Gastrocnemius medialis (tissue), 4 donors: ENCODE measurements around the gene LRIT3. TPM values are rescaled to one million over a fixed set of nuclear protein-coding genes. Genes with fewer than 3 reads are reported as not detected.
"Not testable (repeated sequence)": the region's sequence is repeated elsewhere in the genome, so short reads cannot be mapped to it uniquely, and the experiment has no call there.

Experiments used
- ATAC-seq, 2 donors: fragments of 150-250 bp; one replicate each; pipeline ENCODE4 v1.9.1; 2016
- DNase-seq, 2 donors: peaks; one replicate each; pipeline ENCODE4 v3.0.0-alpha.2; 2019
- H3K27ac ChIP-seq, 4 donors: fragments of 200-600 bp; sonication (generic); 1 replicate in 1 of 4; 2 replicates in 3 of 4; pipeline ENCODE4 v1.5.1; 2016 to 2018; ENCODE audit warnings: mild to moderate bottlenecking in 2 of 4, moderate library complexity in 1 of 4
- H3K27me3 ChIP-seq, 3 donors: fragments of 200-600 bp; sonication (generic) in 2 of 3; 1 replicate in 1 of 3; 2 replicates in 2 of 3; pipeline versions ENCODE4 v1.5.1 to v1.6.0; 2016 to 2019; ENCODE audit warnings: mild to moderate bottlenecking in 1 of 3, moderate library complexity in 1 of 3
- H3K36me3 ChIP-seq, 2 donors: fragments of 200-600 bp; sonication (generic) in 1 of 2; one replicate each; pipeline ENCODE4 v1.5.1; 2017 to 2018
- H3K4me1 ChIP-seq, 2 donors: fragments of 200-600 bp; sonication (generic) in 1 of 2; one replicate each; pipeline ENCODE4 v1.5.1; 2016 to 2017; ENCODE audit warnings: mild to moderate bottlenecking in 2 of 2
- H3K4me3 ChIP-seq, 4 donors: fragments of 200-600 bp; sonication (generic) in 3 of 4; 1 replicate in 1 of 4; 2 replicates in 3 of 4; pipeline ENCODE4 v1.5.1; 2016 to 2019; ENCODE audit warnings: mild to moderate bottlenecking in 2 of 4
- H3K9me3 ChIP-seq, 3 donors: fragments of 200-600 bp; sonication (generic) in 2 of 3; 1 replicate in 1 of 3; 2 replicates in 2 of 3; pipeline ENCODE4 v1.5.1; 2016 to 2019
- POLR2A ChIP-seq, 2 donors: fragments of 450-650 bp; IDR thresholded peaks; one replicate each; pipeline ENCODE4 v1.6.1; 2017; ENCODE audit warnings: antibody characterized with exemption in 2 of 2, mild to moderate bottlenecking in 2 of 2, moderate library complexity in 2 of 2
- in situ Hi-C, 4 donors: fragments of 200-750 bp; cut with MboI; loops; one replicate each; pipeline versions ENCODE4 v1.15.0 to v1.8.0; 2017; ENCODE audit warnings: low sequenced_read_pairs in 4 of 4
- intact Hi-C: fragments of 100-400 bp; cut with DNase I; formaldehyde crosslinking; loops from one replicate; pipeline ENCODE4 v1.15.1; 2023; ENCODE audit warnings: low total_unique reads
- total RNA-seq, 4 donors: library from RNA; depleted of rRNA; stranded (reverse); fragments of >200 nt; gene quantifications; one replicate each; pipeline versions ENCODE4 v1.1.0 to v1.2.3, GENCODE V29; 2016
- TF ChIP-seq, protein P1 (sequence below), 5 experiments: fragments of 450-650 bp in 3 of 5; fragments of 200-600 bp in 2 of 5; sonication (generic) in 2 of 5; IDR thresholded peaks in 4 of 5; conservative IDR thresholded peaks in 1 of 5; 1 replicate in 4 of 5; 2 replicates in 1 of 5; pipeline ENCODE4 v1.5.1; 2016 to 2019; ENCODE audit warnings: antibody characterized with exemption in 5 of 5, mild to moderate bottlenecking in 3 of 5, moderate library complexity in 3 of 5

The LRIT3 gene
- total RNA-seq, 4 donors from 2014 or later = 0.15 to 0.25 TPM; not detected in 2

DNA sequence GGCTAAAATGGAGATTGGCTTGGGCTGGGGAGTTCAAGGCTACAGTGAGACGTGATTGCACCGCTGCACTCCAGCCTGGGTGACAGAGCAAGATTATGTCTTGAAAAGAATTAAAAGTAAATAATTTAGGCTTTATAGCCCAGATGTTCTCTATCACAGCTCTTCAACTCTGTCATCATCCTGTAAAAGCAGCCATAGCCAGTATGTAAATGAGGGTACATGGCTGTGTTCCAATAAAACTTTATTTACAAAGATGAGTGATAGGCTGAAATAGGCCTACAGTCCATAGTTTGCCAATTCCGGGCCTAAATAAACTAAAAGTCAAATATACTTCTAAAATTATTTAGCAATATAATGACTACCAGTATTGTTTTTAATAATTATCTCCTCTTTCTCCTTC lies 10.9 kb upstream of the LRIT3 start:
- H3K36me3 ChIP-seq = no peaks in the 10 kb centered on the region
- intact Hi-C loops (no loop called here), in situ Hi-C loops (no loop called here)
- H3K4me3 ChIP-seq = no peak overlapping the region
- no peak overlapping the region for H3K27ac ChIP-seq
- DNase-seq (no peak), ATAC-seq (no peak)
- H3K4me1 ChIP-seq = no peaks in the 10 kb centered on the region
- TF ChIP-seq POLR2A (IDR thresholded peaks at IDR 0.05) = no peak
- TF ChIP-seq, protein P1, sequence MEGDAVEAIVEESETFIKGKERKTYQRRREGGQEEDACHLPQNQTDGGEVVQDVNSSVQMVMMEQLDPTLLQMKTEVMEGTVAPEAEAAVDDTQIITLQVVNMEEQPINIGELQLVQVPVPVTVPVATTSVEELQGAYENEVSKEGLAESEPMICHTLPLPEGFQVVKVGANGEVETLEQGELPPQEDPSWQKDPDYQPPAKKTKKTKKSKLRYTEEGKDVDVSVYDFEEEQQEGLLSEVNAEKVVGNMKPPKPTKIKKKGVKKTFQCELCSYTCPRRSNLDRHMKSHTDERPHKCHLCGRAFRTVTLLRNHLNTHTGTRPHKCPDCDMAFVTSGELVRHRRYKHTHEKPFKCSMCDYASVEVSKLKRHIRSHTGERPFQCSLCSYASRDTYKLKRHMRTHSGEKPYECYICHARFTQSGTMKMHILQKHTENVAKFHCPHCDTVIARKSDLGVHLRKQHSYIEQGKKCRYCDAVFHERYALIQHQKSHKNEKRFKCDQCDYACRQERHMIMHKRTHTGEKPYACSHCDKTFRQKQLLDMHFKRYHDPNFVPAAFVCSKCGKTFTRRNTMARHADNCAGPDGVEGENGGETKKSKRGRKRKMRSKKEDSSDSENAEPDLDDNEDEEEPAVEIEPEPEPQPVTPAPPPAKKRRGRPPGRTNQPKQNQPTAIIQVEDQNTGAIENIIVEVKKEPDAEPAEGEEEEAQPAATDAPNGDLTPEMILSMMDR (IDR thresholded peaks at IDR 0.05 in 4 of 5, conservative IDR thresholded peaks at IDR 0.05 in 1 of 5) = no peak
- no peaks in the 10 kb centered on the region for H3K27me3 ChIP-seq
- H3K9me3 ChIP-seq = no peaks in the 10 kb centered on the region

DNA sequence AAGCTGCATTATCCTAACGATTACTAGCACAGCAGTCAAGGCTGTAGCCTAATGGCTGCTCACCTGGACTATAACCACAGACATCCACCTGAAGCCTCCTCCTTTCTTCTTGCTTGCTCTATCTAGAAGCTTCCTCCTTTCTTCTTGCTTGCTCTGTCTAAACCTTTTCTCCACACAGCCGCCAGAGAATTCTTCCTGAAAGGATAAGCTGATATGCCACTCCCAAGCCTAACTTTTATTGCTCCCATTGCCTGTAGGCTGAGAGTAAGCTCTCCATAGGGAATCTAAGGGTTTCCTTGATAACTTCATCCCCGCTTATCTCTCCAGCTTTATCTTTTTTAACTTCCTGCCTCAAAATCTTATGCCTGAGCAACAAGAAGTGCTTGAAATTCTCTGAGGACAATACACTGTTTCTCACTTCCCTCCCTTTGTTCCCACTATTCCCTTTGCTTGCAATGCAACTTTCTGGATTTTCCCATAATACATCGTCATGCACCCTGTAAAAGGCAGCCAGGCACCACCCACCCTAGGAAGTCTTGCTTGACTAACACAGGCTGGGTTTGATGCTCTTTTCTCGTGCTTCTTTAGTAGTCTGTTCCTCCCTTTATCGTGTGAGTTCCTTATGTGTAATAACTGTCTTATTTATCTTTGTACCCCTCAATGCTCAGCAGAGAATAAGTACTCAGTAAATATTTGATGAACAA lies 1.4 kb upstream of the LRIT3 start:
- Histone ChIP-seq H3K4me1 (no peaks in the 10 kb centered on the region), H3K27me3 (no peaks in the 10 kb centered on the region), H3K27ac (no peak overlapping the region), H3K9me3 (no peaks in the 10 kb centered on the region), H3K4me3 (no peak overlapping the region), H3K36me3 (no peaks in the 10 kb centered on the region)
- in situ Hi-C loops = no loop called here
- intact Hi-C loops = no loop called here
- ATAC-seq = no peak
- DNase-seq = no peak
- TF ChIP-seq POLR2A (IDR thresholded peaks at IDR 0.05) = no peak
- TF ChIP-seq, protein P1 (IDR thresholded peaks at IDR 0.05 in 4 of 5, conservative IDR thresholded peaks at IDR 0.05 in 1 of 5) = no peak

DNA sequence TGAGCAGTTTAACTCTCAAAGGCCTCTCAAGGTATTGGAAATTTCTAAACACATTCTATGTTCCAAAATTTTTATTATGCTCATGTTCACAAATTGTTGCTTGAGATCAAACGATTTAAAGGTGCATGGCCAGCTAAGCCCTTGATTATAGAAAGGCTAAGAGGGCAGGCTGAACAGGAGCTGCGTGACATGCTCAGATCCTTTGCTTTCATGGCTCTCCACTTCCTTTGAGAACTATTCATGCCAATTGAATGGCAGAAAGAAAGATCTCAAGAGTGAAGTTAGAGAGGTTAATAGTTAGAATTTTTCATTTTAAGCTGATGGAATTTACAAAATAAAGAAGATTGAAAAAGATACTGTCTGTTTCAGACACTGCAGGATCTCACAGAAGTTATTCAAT lies 594 bp downstream of the LRIT3 start:
- no peak for TF ChIP-seq POLR2A (IDR thresholded peaks at IDR 0.05)
- TF ChIP-seq, protein P1 (IDR thresholded peaks at IDR 0.05 in 4 of 5, conservative IDR thresholded peaks at IDR 0.05 in 1 of 5) = no peak
- DNase-seq (no peak), ATAC-seq (no peak)
- H3K4me1 ChIP-seq = no peaks in the 10 kb centered on the region
- no peak overlapping the region for H3K27ac ChIP-seq
- H3K27me3 ChIP-seq = no peaks in the 10 kb centered on the region
- in situ Hi-C loops = no loop called here
- no peaks in the 10 kb centered on the region for H3K36me3 ChIP-seq
- H3K9me3 ChIP-seq = no peaks in the 10 kb centered on the region
- H3K4me3 ChIP-seq = no peak overlapping the region
- intact Hi-C loops = no loop called here

DNA sequence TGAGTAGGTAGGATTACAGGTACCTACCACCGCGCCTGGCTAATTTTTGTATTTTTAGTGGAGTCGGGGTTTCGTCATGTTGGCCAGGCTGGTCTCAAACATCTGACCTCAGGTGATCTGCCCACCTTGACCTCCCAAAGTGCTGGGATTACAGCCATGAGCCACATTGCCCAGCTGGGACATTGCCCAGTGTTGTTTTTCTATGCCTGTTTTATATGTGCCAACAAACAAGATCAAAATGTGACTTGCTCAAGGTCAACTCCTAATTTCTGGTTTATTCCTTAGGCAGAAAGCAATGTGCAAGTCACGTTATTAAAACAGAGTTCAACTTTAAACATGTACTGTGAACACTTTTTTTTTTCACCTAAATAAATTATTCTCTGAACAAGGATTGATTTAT lies 2.7 kb downstream of the LRIT3 start:
- intact Hi-C loops = no loop called here
- no peaks in the 10 kb centered on the region for H3K9me3 ChIP-seq
- no peaks in the 10 kb centered on the region for H3K36me3 ChIP-seq
- no peak overlapping the region for H3K27ac ChIP-seq
- TF ChIP-seq, protein P1 (IDR thresholded peaks at IDR 0.05 in 4 of 5, conservative IDR thresholded peaks at IDR 0.05 in 1 of 5) = no peak
- TF ChIP-seq POLR2A (IDR thresholded peaks at IDR 0.05) = no peak
- in situ Hi-C loops = no loop called here
- ATAC-seq (no peak), DNase-seq (no peak)
- H3K4me3 ChIP-seq = no peak overlapping the region
- H3K27me3 ChIP-seq = no peaks in the 10 kb centered on the region
- H3K4me1 ChIP-seq = no peaks in the 10 kb centered on the region

DNA sequence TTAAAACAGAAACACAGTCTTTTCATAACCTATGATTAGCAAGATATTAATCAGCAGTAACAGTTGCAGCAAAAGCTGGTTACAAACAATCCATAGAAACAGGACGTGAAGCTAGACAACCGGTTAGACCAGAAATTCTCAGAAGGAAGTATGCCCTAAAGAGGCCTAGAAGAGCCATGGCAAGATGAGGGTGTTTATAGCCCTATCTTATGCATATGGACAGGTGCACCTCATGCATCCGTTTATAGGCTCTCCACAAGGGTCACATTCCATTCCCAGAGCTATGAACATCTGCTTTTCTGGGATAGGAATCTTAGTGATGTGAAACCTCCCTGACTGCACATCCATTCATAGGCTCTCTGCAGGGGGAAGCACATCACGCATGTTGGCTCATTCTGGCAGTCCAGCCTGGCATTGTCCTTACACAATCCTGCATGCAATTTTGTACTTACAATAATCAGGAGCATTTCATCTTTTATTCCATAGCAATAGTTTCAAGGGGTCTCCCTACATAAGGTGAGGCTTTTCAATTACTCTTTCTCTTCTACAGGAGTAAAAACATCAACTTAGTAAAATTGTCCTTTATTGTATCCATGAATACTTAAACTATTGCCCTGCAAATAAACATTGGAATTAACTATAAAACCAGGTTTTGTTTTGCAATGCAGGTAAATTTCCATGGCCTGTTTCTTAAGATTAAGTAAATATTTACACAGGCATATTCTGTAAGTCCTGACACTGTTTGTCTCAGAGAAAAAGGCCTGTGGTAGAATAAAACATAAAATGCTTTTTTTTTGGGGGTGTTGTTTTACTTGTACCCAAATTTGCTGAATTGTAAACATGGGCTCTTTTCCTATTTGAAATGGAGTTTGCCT lies 11.8 kb downstream of the LRIT3 start:
- H3K9me3 ChIP-seq, H3K36me3 ChIP-seq, H3K27ac ChIP-seq, ATAC-seq, intact Hi-C loops, H3K4me1 ChIP-seq, DNase-seq, H3K27me3 ChIP-seq, in situ Hi-C loops, H3K4me3 ChIP-seq: not testable (repeated sequence)
